Osteocyte (in vitro differentiated cells): ENCODE measurements around the gene MKX. TPM values are rescaled to one million over a fixed set of nuclear protein-coding genes. Genes with fewer than 3 reads are reported as not detected.

Source experiments
- DNase-seq: peaks from one replicate; pipeline ENCODE4 v3.0.0; 2021; ENCODE audit warnings: mixed read lengths; ENCODE audit not compliant: unreplicated experiment; ENCODE audit errors: extremely low spot score
- H3K27ac Mint-ChIP-seq: one replicate; pipeline ENCODE4 v1.8.0; 2021; ENCODE audit warnings: mild to moderate bottlenecking, mixed read lengths; ENCODE audit not compliant: unreplicated experiment
- H3K27me3 Mint-ChIP-seq: one replicate; pipeline ENCODE4 v1.8.0; 2021; ENCODE audit warnings: mixed read lengths; ENCODE audit not compliant: unreplicated experiment
- H3K36me3 Mint-ChIP-seq: one replicate; pipeline ENCODE4 v1.8.0; 2021; ENCODE audit warnings: mixed read lengths; ENCODE audit not compliant: unreplicated experiment
- H3K4me1 Mint-ChIP-seq: one replicate; pipeline ENCODE4 v1.8.0; 2021; ENCODE audit warnings: mixed read lengths; ENCODE audit not compliant: unreplicated experiment
- H3K4me3 Mint-ChIP-seq: one replicate; pipeline ENCODE4 v1.8.0; 2021; ENCODE audit warnings: mild to moderate bottlenecking, moderate library complexity, mixed read lengths; ENCODE audit not compliant: unreplicated experiment
- H3K9me3 Mint-ChIP-seq: one replicate; pipeline ENCODE4 v1.8.0; 2021; ENCODE audit warnings: mixed read lengths; ENCODE audit not compliant: unreplicated experiment
- long read RNA-seq: library from polyadenylated mRNA; unstranded; transcript quantifications from one replicate; pipeline ENCODE4 v2.0.0, GENCODE V29; 2021
- total RNA-seq: library from RNA; stranded (reverse); gene quantifications from 2 replicates; pipeline ENCODE4 v1.2.1, GENCODE V29; 2021
- TF ChIP-seq, protein P1 (sequence below): fragments of 200-600 bp; sonication (generic); IDR thresholded peaks from 2 replicates; pipeline ENCODE4 v1.5.0; 2021; ENCODE audit warnings: antibody characterized with exemption, mild to moderate bottlenecking, moderate library complexity

The MKX gene, protein sequence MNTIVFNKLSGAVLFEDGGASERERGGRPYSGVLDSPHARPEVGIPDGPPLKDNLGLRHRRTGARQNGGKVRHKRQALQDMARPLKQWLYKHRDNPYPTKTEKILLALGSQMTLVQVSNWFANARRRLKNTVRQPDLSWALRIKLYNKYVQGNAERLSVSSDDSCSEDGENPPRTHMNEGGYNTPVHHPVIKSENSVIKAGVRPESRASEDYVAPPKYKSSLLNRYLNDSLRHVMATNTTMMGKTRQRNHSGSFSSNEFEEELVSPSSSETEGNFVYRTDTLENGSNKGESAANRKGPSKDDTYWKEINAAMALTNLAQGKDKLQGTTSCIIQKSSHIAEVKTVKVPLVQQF
- 20.5 and 21.5 TPM in 2 replicates for total RNA-seq
- long read RNA-seq, partial matches to known transcripts: 25 of 34 reads
- long read RNA-seq, other reads (novel, unspliced or antisense): 7 of 34 reads

DNA sequence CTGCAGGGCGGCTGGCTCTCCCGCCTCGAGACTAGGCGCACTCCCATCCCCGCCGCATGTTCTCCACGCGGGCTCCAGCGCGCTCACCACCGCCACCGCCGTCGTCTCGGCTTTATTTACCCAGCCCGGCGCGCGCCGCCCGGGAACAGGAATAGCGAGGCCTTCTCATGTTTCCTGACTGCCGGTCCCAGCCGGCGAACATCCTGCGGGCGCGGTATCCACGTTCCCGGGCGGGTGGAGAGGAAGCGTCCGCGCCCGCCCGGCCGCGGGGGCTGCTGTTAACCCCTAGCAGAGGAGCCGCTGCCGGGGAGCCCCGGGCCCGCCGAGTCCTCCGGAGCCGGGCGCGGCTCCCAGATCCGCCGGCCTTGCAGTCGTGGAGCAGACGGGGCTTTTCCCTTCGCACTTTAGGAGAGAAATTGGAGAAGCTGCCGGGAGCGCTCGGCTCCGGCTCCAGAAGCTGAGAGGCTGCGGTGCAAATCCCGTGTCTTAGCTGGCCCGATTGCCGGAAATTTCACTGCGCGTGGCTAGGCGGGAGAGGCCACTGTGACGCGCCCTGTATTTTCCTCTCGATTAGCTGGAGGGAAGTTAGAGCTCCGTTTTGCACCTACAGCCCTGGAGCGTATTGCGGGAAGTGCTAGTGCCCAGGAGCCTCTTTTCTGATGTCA is at the start of gene MKX:
MKX (minus strand) TSS at position 88 of the 665 bp plus-strand sequence. CDS start 2,404 bp downstream, outside the sequence.
- Mint-ChIP-seq H3K27ac (peak within 1 kb of the TSS; percentile 63), H3K4me3 (peak within 1 kb of the TSS; percentile 87), H3K36me3 (no peaks in the 10 kb centered on the region), H3K4me1 (peaks cover 30% of the 10 kb centered on the region), H3K27me3 (peaks cover 33% of the 10 kb centered on the region), H3K9me3 (no peaks in the 10 kb centered on the region)
- TF ChIP-seq, protein P1, sequence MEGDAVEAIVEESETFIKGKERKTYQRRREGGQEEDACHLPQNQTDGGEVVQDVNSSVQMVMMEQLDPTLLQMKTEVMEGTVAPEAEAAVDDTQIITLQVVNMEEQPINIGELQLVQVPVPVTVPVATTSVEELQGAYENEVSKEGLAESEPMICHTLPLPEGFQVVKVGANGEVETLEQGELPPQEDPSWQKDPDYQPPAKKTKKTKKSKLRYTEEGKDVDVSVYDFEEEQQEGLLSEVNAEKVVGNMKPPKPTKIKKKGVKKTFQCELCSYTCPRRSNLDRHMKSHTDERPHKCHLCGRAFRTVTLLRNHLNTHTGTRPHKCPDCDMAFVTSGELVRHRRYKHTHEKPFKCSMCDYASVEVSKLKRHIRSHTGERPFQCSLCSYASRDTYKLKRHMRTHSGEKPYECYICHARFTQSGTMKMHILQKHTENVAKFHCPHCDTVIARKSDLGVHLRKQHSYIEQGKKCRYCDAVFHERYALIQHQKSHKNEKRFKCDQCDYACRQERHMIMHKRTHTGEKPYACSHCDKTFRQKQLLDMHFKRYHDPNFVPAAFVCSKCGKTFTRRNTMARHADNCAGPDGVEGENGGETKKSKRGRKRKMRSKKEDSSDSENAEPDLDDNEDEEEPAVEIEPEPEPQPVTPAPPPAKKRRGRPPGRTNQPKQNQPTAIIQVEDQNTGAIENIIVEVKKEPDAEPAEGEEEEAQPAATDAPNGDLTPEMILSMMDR: no peak
- DNase-seq: peak; percentile 91

DNA sequence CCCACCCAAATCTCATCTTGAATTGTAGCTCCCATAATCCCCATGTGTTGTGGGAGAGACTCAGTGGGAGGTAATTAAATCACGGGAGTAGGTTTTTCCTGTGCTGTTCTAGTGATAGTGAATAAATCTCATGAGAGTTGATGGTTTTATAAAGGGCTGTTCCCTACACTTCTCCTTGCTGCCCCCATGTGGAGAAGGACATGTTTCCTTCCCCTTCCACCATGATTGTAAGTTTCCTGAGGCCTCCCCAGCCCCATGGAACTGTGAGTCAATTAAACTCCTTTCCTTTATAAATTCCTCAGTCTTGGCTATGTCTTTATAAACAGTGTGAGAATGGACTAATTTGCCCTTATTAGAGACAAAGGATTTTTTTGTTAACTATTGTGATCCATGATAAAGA is 48.5 kb upstream of the MKX start:
- TF ChIP-seq, protein P1: peak; percentile 30

GRCh38 chr10:27792216-27792615 is 46.6 kb upstream of the MKX start:
- Mint-ChIP-seq H3K4me3 (no peak overlapping the region), H3K4me1 (peaks cover 8% of the 10 kb centered on the region), H3K27me3 (no peaks in the 10 kb centered on the region), H3K9me3 (peaks cover 4% of the 10 kb centered on the region), H3K27ac (no peak overlapping the region), H3K36me3 (no peaks in the 10 kb centered on the region)
- TF ChIP-seq, protein P1: no peak
- no peak for DNase-seq

More for the DNA sequence above, 48.5 kb upstream of the MKX start:
- Mint-ChIP-seq H3K4me3 (no peak overlapping the region), H3K27ac (no peak overlapping the region), H3K27me3 (no peaks in the 10 kb centered on the region), H3K36me3 (no peaks in the 10 kb centered on the region), H3K4me1 (peaks cover 8% of the 10 kb centered on the region), H3K9me3 (peaks cover 4% of the 10 kb centered on the region)
- DNase-seq: no peak

DNA sequence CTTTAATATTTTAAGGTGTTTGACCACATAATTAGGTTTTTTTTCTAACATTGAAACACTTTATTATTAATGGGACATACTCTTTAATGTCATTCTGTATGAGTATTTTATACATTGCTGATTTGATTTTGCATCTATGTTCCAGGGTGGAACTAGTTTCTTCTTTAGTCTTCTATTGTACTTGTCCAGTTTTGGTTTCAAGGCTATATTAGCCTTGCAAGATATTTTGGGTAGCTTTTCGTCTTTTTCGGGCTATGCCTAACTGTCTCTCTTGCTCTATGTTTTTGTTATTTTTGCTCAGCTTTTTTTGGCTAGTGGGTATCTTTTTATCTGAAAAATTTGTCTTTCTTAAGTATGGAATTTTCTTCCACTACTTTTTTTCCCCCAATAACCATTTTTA is 38.7 kb upstream of the MKX start:
- Mint-ChIP-seq H3K36me3 (no peaks in the 10 kb centered on the region), H3K27ac (no peak overlapping the region), H3K4me3 (no peak overlapping the region), H3K9me3 (peaks cover 3% of the 10 kb centered on the region), H3K4me1 (peaks cover 4% of the 10 kb centered on the region), H3K27me3 (peaks cover 9% of the 10 kb centered on the region)
- TF ChIP-seq, protein P1: no peak
- DNase-seq: no peak

- Mint-ChIP-seq H3K9me3 (peaks cover 3% of the 10 kb centered on the region), H3K4me1 (peaks cover 4% of the 10 kb centered on the region), H3K27ac (no peak overlapping the region), H3K27me3 (peaks cover 9% of the 10 kb centered on the region), H3K36me3 (no peaks in the 10 kb centered on the region), H3K4me3 (no peak overlapping the region)
- no peak for DNase-seq
- TF ChIP-seq, protein P1: peak; percentile 47
Measured at GRCh38 chr10:27783660-27784059, 38.0 kb upstream of the MKX start.
